HepG2 (cell line): ENCODE measurements around the gene HSD17B2. TPM values are rescaled to one million over a fixed set of nuclear protein-coding genes. Genes with fewer than 3 reads are reported as not detected.

Experiments
- GABPB1 ChIP-seq: IDR thresholded peaks from 2 replicates; pipeline ENCODE4 v1.6.1; 2016; ENCODE audit warnings: mild to moderate bottlenecking, missing genetic modification reagents, moderate library complexity, missing compliant biosample characterization
- IRF9 ChIP-seq: sonication (generic); formaldehyde crosslinking; IDR thresholded peaks from 2 replicates; pipeline ENCODE4 v1.8.0; 2022; ENCODE audit warnings: missing genetic modification reagents, mild to moderate bottlenecking, borderline replicate concordance
- ISL2 ChIP-seq: sonication (generic); formaldehyde crosslinking; IDR thresholded peaks from 2 replicates; pipeline ENCODE4 v1.5.0; 2020; ENCODE audit warnings: missing genetic modification reagents
- JUNB ChIP-seq: sonication (generic); formaldehyde crosslinking; IDR thresholded peaks from 2 replicates; pipeline ENCODE4 v1.8.0; 2022; ENCODE audit warnings: missing genetic modification reagents, mild to moderate bottlenecking, borderline replicate concordance
- KDM4B ChIP-seq: sonication (generic); formaldehyde crosslinking; IDR thresholded peaks from 2 replicates; pipeline ENCODE4 v1.4.0; 2020; ENCODE audit warnings: missing genetic modification reagents
- MBNL3 ChIP-seq: fragments of 250-450 bp; sonication (Bioruptor Pico); conservative IDR thresholded peaks from 2 replicates; pipeline ENCODE4 v1.8.0; 2022; ENCODE audit warnings: mild to moderate bottlenecking, inconsistent platforms
- MEIS1 ChIP-seq: sonication (generic); formaldehyde crosslinking; IDR thresholded peaks from 2 replicates; pipeline ENCODE4 v1.9.0; 2021; ENCODE audit warnings: mild to moderate bottlenecking, missing genetic modification reagents, moderate library complexity, borderline replicate concordance
- MEIS2 ChIP-seq: sonication (generic); formaldehyde crosslinking; IDR thresholded peaks from 2 replicates; pipeline ENCODE4 v1.9.0; 2021; ENCODE audit warnings: mild to moderate bottlenecking, missing genetic modification reagents
- NCOA5 ChIP-seq: sonication (generic); formaldehyde crosslinking; IDR thresholded peaks from 2 replicates; pipeline ENCODE4 v1.4.0; 2020; ENCODE audit warnings: missing genetic modification reagents
- POGZ ChIP-seq: sonication (generic); formaldehyde crosslinking; IDR thresholded peaks from 2 replicates; pipeline ENCODE4 v1.4.0; 2020; ENCODE audit warnings: mild to moderate bottlenecking, missing genetic modification reagents
- SCMH1 ChIP-seq: sonication (generic); formaldehyde crosslinking; IDR thresholded peaks from 2 replicates; pipeline ENCODE4 v1.9.0; 2021; ENCODE audit warnings: missing genetic modification reagents, mild to moderate bottlenecking, borderline replicate concordance
- SRF ChIP-seq: IDR thresholded peaks from 2 replicates; pipeline ENCODE4 v1.6.1; 2011; ENCODE audit warnings: mild to moderate bottlenecking, low read depth, low read length, moderate library complexity
- TARDBP ChIP-seq: sonication (generic); formaldehyde crosslinking; IDR thresholded peaks from 2 replicates; pipeline ENCODE4 v1.8.0; 2022; ENCODE audit warnings: mild to moderate bottlenecking, missing genetic modification reagents
- TBX3 ChIP-seq: fragments of 450-650 bp; IDR thresholded peaks from 2 replicates; pipeline ENCODE4 v1.6.1; 2017; ENCODE audit warnings: antibody characterized with exemption, mild to moderate bottlenecking, inconsistent platforms, borderline replicate concordance
- TCF12 ChIP-seq, 2 experiments: fragments of 450-650 bp in 1 of 2; sonication (generic) in 1 of 2; formaldehyde crosslinking in 1 of 2; IDR thresholded peaks; 2 replicates each; pipeline versions ENCODE4 v1.6.1 to v1.8.0; 2017 to 2022; ENCODE audit warnings: antibody characterized with exemption in 1 of 2, mild to moderate bottlenecking in 1 of 2, missing genetic modification reagents in 1 of 2, moderate library complexity in 1 of 2
- ZC3H13 ChIP-seq: sonication (generic); formaldehyde crosslinking; IDR thresholded peaks from 2 replicates; pipeline ENCODE4 v1.8.1; 2023; ENCODE audit warnings: mild to moderate bottlenecking, missing genetic modification reagents, moderate library complexity
- ZFP90 ChIP-seq: sonication (generic); formaldehyde crosslinking; IDR thresholded peaks from 2 replicates; pipeline ENCODE4 v1.8.0; 2022; ENCODE audit warnings: missing genetic modification reagents, mild to moderate bottlenecking, inconsistent platforms, borderline replicate concordance
- ZFYVE20 ChIP-seq: sonication (generic); formaldehyde crosslinking; IDR thresholded peaks from 2 replicates; pipeline ENCODE4 v1.8.0; 2023; ENCODE audit warnings: low read depth, mild to moderate bottlenecking, moderate library complexity, missing genetic modification reagents, borderline replicate concordance
- ZNF317 ChIP-seq: sonication (generic); formaldehyde crosslinking; IDR thresholded peaks from 2 replicates; pipeline ENCODE4 v1.5.0; 2020; ENCODE audit warnings: mild to moderate bottlenecking, missing genetic modification reagents
- ZNF382 ChIP-seq: sonication (generic); formaldehyde crosslinking; IDR thresholded peaks from 2 replicates; pipeline ENCODE4 v1.5.0; 2020; ENCODE audit warnings: missing genetic modification reagents, mild to moderate bottlenecking, borderline replicate concordance
- ZNF598 ChIP-seq: sonication (generic); formaldehyde crosslinking; IDR thresholded peaks from 2 replicates; pipeline ENCODE4 v1.5.1; 2020; ENCODE audit warnings: mild to moderate bottlenecking, missing genetic modification reagents, borderline replicate concordance
- ZNF614 ChIP-seq: IDR thresholded peaks from 2 replicates; pipeline ENCODE4 v1.6.1; 2018; ENCODE audit warnings: missing biosample characterization, missing genetic modification reagents, inconsistent platforms, borderline replicate concordance
- ZNF674 ChIP-seq: sonication (generic); formaldehyde crosslinking; IDR thresholded peaks from 2 replicates; pipeline ENCODE4 v1.5.0; 2020; ENCODE audit warnings: low read depth, mild to moderate bottlenecking, missing genetic modification reagents
- ZNF720 ChIP-seq: sonication (generic); formaldehyde crosslinking; IDR thresholded peaks from 2 replicates; pipeline ENCODE4 v1.4.0; 2020; ENCODE audit warnings: missing genetic modification reagents
- ZSCAN9 ChIP-seq: IDR thresholded peaks from 2 replicates; pipeline ENCODE4 v1.6.1; 2016; ENCODE audit warnings: borderline replicate concordance
- polyA plus RNA-seq, 8 experiments: library from polyadenylated mRNA; depleted of rRNA in 3 of 8; stranded (reverse) in 7 of 8; unstranded in 1 of 8; fragments of >200 nt; fragmentation: Illumina TruSeq in 4 of 8; extraction: Trizol in 4 of 8; gene quantifications; 2 replicates each; pipeline versions ENCODE4 v1.2.1 to v1.2.3, GENCODE V29; 2011 to 2016; ENCODE audit warnings: low read depth in 4 of 8, missing spikeins in 1 of 8, mixed read lengths in 1 of 8; ENCODE audit not compliant: insufficient read depth in 1 of 8
- total RNA-seq, 5 experiments: library from RNA; depleted of rRNA; stranded (reverse); fragments of >200 nt; fragmentation: Illumina TruSeq; extraction: Trizol; gene quantifications; 2 replicates each; pipeline ENCODE4 v1.2.3, GENCODE V29; 2016; ENCODE audit warnings: low read depth in 1 of 5
- TF ChIP-seq, protein P1 (sequence below): sonication (generic); formaldehyde crosslinking; IDR thresholded peaks from 2 replicates; pipeline ENCODE4 v1.4.0; 2020; ENCODE audit warnings: missing genetic modification reagents, borderline replicate concordance

HSD17B2 gene
- total and polyA plus RNA-seq, 2 of the 13 experiments (the other 11 are each of a cell fraction or from before 2014, with no cell fraction given), result 26.3 to 69.3 TPM

- TF ChIP-seq TCF12 (IDR thresholded peaks at IDR 0.05) (no peak), TCF12 (CRISPR knock-in tag; IDR thresholded peaks at IDR 0.05) (peak; percentile 63; the same call in 1 of the 2 replicates), SRF (no peak), GABPB1 (CRISPR knock-in tag) (no peak), ZFYVE20 (CRISPR knock-in tag) (no peak), JUNB (CRISPR knock-in tag) (no peak), ZSCAN9 (0 out of 2 replicates have a peak, but pooled peaks have one; percentile 53), ZNF720 (no peak), POGZ (peak; percentile 27; the same call in 1 of the 2 replicates), ZFP90 (CRISPR knock-in tag) (no peak), MEIS2 (CRISPR knock-in tag) (no peak), ZC3H13 (CRISPR knock-in tag) (no peak), TBX3 (no peak), ZNF317 (no peak), ZNF614 (CRISPR knock-in tag) (peak; percentile 56; the same call in 1 of the 2 replicates), MBNL3 (CRISPR knock-in tag) (no peak), KDM4B (CRISPR knock-in tag) (no peak), IRF9 (CRISPR knock-in tag) (no peak), ZNF382 (CRISPR knock-in tag) (no peak), ZNF674 (CRISPR knock-in tag) (no peak), MEIS1 (CRISPR knock-in tag) (no peak), ZNF598 (CRISPR knock-in tag) (no peak), ISL2 (peak; percentile 98), TARDBP (CRISPR knock-in tag) (no peak), SCMH1 (CRISPR knock-in tag) (no peak), NCOA5 (CRISPR knock-in tag) (no peak)
- TF ChIP-seq, protein P1, sequence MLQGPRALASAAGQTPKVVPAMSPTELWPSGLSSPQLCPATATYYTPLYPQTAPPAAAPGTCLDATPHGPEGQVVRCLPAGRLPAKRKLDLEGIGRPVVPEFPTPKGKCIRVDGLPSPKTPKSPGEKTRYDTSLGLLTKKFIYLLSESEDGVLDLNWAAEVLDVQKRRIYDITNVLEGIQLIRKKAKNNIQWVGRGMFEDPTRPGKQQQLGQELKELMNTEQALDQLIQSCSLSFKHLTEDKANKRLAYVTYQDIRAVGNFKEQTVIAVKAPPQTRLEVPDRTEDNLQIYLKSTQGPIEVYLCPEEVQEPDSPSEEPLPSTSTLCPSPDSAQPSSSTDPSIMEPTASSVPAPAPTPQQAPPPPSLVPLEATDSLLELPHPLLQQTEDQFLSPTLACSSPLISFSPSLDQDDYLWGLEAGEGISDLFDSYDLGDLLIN (CRISPR knock-in tag), result no peak
These were observed 20.9 kb downstream of the HSD17B2 start (continued) for GRCh38 chr16:82055728-82056549.
